ENCODE data around the gene HERPUD1. TPM values are rescaled to one million over a fixed set of nuclear protein-coding genes. Genes with fewer than 3 reads are reported as not detected.

Gene HERPUD1
- total and polyA plus RNA-seq, 2 of the 13 experiments (the other 11 are each of a cell fraction or from before 2014, with no cell fraction given), result 96.2 to 323 TPM

GRCh38 chr16:56950051-56950450 lies 18.1 kb downstream of the HERPUD1 start:
- H4K20me1 ChIP-seq (ENCODE audit: insufficient read depth, low read length), result peaks cover 4% of the 10 kb centered on the region; the same call in 1 of the 2 replicates
- DNase-seq (ENCODE audit: low spot score) (no peak), FAIRE-seq (no peak), ATAC-seq (peak; percentile 4)
- in situ Hi-C loops (cut with HindIII; ENCODE audit: extremely low pct_ligation_motif_present, low pct_unique_long_range_greater_than_20kb), result loop anchor here (5.0 kb wide), 1 partner anchor 83 kb away; the partner anchor contains the start of gene SLC12A3
- no peak overlapping the region for H3K27ac ChIP-seq (ENCODE audit: extremely low read length, insufficient read depth, low read length)
- no peaks in the 10 kb centered on the region for H3K79me2 ChIP-seq (ENCODE audit: insufficient read depth, low read length)
- ChIA-PET POLR2A (interaction anchor here (1.0 to 1.3 kb wide), 2 partner anchors 18 to 135 kb away, joined by 3 read pairs; partner anchors contain the start of gene HERPUD1), CTCF (ENCODE audit: low intra/inter-chr PET ratio, low total read pairs) (interaction anchor here (2.8 kb wide), 1 partner anchor 83 kb away, joined by 20 read pairs; no protein-coding TSS in a partner anchor)
- 59% methylated on average over 4 of the region's 4 CpGs for WGBS (ENCODE audit: low lambda C conversion rate)
- no peaks in the 10 kb centered on the region for H3K27me3 ChIP-seq (ENCODE audit: control insufficient read depth in 1 of 2, insufficient read depth in 2 of 2, low read length in 2 of 2)
- no peak overlapping the region for H2AFZ ChIP-seq (ENCODE audit: low read length)
- intact Hi-C loops (cut with micrococcal nuclease; ENCODE audit: unreplicated experiment), result no loop called here
- BruUV-seq (replicated peaks), result no TSS peak
- H3K9ac ChIP-seq (ENCODE audit: insufficient read depth, low read depth, low read length), result no peak overlapping the region
- TF ChIP-seq KDM2A (CRISPR knock-in tag; IDR thresholded peaks at IDR 0.05; ENCODE audit: borderline replicate concordance, low read depth) (0 out of 2 replicates have a peak, but pooled peaks have one; percentile 9), ESRRA (CRISPR knock-in tag; IDR thresholded peaks at IDR 0.05; ENCODE audit: low read depth) (no peak), ZNF230 (CRISPR knock-in tag; IDR thresholded peaks at IDR 0.05) (0 out of 2 replicates have a peak, but pooled peaks have one; percentile 32), BRCA1 (CRISPR knock-in tag; IDR thresholded peaks at IDR 0.05) (no peak), CENPT (CRISPR knock-in tag; IDR thresholded peaks at IDR 0.05; ENCODE audit: low read depth) (no peak)
- peaks cover under 1 to 4% of the 10 kb centered on the region in 2 experiments; a peak in 2 of 5 replicates for H3K36me3 ChIP-seq (replicated peaks in 1 of 2; ENCODE audit: control insufficient read depth in 1 of 2, insufficient read depth in 2 of 2, low read length in 2 of 2)
- peaks cover 57% of the 10 kb centered on the region for H3K4me1 ChIP-seq (ENCODE audit: insufficient read depth, low read length)
- no peak overlapping the region for H3K4me3 ChIP-seq (replicated peaks in 1 of 3; ENCODE audit: insufficient read depth in 1 of 3, low read depth in 2 of 3, low read length in 3 of 3)
- H3K9me3 ChIP-seq (ENCODE audit: low read length), result no peaks in the 10 kb centered on the region
- H3K4me2 ChIP-seq (ENCODE audit: low read depth, low read length), result peak overlapping the region; percentile 36; the same call in 1 of the 2 replicates

DNA sequence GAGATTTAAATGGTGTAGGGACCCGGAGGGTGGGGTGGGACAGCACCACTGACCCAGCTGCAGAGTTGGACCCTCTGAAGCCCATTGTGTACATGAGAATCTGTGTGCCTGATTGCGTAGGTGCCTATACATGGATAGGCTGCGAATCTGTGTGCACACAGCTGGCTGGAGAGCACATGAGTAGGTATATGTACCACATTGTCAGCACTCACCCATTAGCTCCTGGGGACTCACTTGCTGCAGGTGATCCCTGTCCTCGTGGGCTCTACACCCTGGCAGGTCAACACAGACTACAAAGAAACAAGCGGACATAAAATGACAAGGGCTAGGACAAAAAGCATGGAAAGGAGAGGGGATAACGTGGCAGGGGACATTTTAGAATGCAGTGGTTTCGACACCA lies 18.5 kb downstream of the HERPUD1 start:
- no TSS peak for BruUV-seq (replicated peaks)
- 27% methylated on average over 7 of the region's 7 CpGs for WGBS (ENCODE audit: low lambda C conversion rate)
- intact Hi-C loops (cut with micrococcal nuclease; ENCODE audit: unreplicated experiment), result no loop called here
- no peak for FAIRE-seq
- Histone ChIP-seq H3K4me1 (ENCODE audit: insufficient read depth, low read length) (peaks cover 53% of the 10 kb centered on the region), H3K27ac (ENCODE audit: extremely low read length, insufficient read depth, low read length) (no peak overlapping the region), H3K9me3 (ENCODE audit: low read length) (no peaks in the 10 kb centered on the region), H4K20me1 (ENCODE audit: insufficient read depth, low read length) (peaks cover 4% of the 10 kb centered on the region; the same call in 1 of the 2 replicates), H2AFZ (ENCODE audit: low read length) (no peak overlapping the region), H3K4me3 (replicated peaks in 1 of 3; ENCODE audit: insufficient read depth in 1 of 3, low read depth in 2 of 3, low read length in 3 of 3) (no peak overlapping the region), H3K9ac (ENCODE audit: insufficient read depth, low read depth, low read length) (no peak overlapping the region), H3K27me3 (ENCODE audit: control insufficient read depth in 1 of 2, insufficient read depth in 2 of 2, low read length in 2 of 2) (no peaks in the 10 kb centered on the region), H3K4me2 (ENCODE audit: low read depth, low read length) (peak overlapping the region; percentile 36; the same call in 1 of the 2 replicates), H3K79me2 (ENCODE audit: insufficient read depth, low read length) (no peaks in the 10 kb centered on the region), H3K36me3 (replicated peaks in 1 of 2; ENCODE audit: control insufficient read depth in 1 of 2, insufficient read depth in 2 of 2, low read length in 2 of 2) (no peaks in the 10 kb centered on the region)
- in situ Hi-C loops (cut with HindIII; ENCODE audit: extremely low pct_ligation_motif_present, low pct_unique_long_range_greater_than_20kb), result loop anchor here (5.0 kb wide), 1 partner anchor 83 kb away; the partner anchor contains the start of gene SLC12A3
- no peak for DNase-seq (ENCODE audit: low spot score)
- ChIA-PET POLR2A (interaction anchor here (1.1 to 1.3 kb wide), 3 partner anchors 10 to 23 kb away, joined by 3 read pairs; partner anchors contain the start of gene HERPUD1), CTCF (ENCODE audit: low intra/inter-chr PET ratio, low total read pairs) (interaction anchor here (1.2 to 2.8 kb wide), 2 partner anchors 14 to 83 kb away, joined by 4 to 20 read pairs; no protein-coding TSS in a partner anchor)
- ATAC-seq, result peak; percentile 17
- no peak for TF ChIP-seq KLF6 (CRISPR knock-in tag; IDR thresholded peaks at IDR 0.05)
- TF ChIP-seq ZNF775 (CRISPR knock-in tag; IDR thresholded peaks at IDR 0.05; ENCODE audit: borderline replicate concordance), result no peak
- TF ChIP-seq AKAP8 (CRISPR knock-in tag; IDR thresholded peaks at IDR 0.05), result no peak
- no peak for TF ChIP-seq KDM4B (CRISPR knock-in tag; IDR thresholded peaks at IDR 0.05)
- TF ChIP-seq, protein P1, sequence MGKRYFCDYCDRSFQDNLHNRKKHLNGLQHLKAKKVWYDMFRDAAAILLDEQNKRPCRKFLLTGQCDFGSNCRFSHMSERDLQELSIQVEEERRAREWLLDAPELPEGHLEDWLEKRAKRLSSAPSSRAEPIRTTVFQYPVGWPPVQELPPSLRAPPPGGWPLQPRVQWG (CRISPR knock-in tag; IDR thresholded peaks at IDR 0.05; ENCODE audit: borderline replicate concordance, low read depth), result no peak
- TF ChIP-seq HNRNPLL (IDR thresholded peaks at IDR 0.05; ENCODE audit: low read depth, low read length, poor library complexity, severe bottlenecking), result no peak
- TF ChIP-seq MNT (IDR thresholded peaks at IDR 0.05), result peak; percentile 25; the same call in 1 of the 2 replicates
- TF ChIP-seq ATM (IDR thresholded peaks at IDR 0.05; ENCODE audit: borderline replicate concordance), result no peak
